ENCODE data around the gene PROSER3.
"Not testable (repeated sequence)": the region's sequence is repeated elsewhere in the genome, so short reads cannot be mapped to it uniquely, and the experiment has no call there.

Gene PROSER3

GRCh38 chr19:35793381-35794165 lies 35.6 kb downstream of the PROSER3 start:
- no peak for DNase-seq

- DNase-seq = not testable (repeated sequence)
These were observed 37.6 kb downstream of the PROSER3 start for GRCh38 chr19:35795564-35795963.

- DNase-seq = no peak
These were observed 38.9 kb downstream of the PROSER3 start for GRCh38 chr19:35796645-35797542.

DNA sequence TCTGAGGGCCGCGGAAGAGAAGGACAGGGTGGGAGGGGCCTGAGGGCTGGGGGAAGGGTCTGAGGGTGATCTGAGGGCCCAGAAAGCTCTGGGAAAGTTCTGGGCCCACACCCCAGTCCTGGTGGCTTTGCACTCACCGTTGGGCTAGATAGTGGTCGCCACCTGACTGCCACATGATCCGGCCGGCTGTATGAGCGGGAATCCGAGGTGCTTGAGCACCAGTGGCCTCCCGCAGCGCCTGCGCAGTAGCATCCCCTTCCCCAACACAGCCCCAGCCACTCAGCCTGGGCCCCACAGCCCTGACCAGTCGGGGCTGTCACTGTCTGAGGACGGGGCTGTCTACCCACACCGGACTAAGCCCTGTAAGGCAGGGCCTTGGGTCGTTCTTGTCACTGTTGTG lies 39.7 kb downstream of the PROSER3 start:
- no peak for DNase-seq

DNA sequence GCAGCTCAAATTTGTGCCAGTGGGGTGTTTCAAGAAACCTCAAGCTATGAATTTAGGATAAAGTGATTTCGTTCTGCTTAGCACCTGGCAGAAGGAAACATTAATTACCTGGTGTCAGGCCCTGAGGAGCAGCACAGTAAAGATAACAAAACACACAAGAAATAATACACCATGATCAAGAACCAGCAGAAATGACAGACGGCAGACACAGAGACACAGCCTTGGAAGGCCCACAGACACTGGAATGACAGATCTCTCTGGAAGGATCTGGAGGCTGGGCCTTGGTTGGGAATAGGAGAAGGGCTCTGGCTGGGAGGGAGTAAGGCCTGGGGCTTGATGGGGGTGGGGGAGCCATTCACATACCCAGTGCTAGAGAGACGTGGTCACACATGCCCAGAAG lies 43.9 kb downstream of the PROSER3 start:
- no peak for DNase-seq

- no peak for DNase-seq
These were observed 47.6 kb downstream of the PROSER3 start for GRCh38 chr19:35805526-35806102.

DNA sequence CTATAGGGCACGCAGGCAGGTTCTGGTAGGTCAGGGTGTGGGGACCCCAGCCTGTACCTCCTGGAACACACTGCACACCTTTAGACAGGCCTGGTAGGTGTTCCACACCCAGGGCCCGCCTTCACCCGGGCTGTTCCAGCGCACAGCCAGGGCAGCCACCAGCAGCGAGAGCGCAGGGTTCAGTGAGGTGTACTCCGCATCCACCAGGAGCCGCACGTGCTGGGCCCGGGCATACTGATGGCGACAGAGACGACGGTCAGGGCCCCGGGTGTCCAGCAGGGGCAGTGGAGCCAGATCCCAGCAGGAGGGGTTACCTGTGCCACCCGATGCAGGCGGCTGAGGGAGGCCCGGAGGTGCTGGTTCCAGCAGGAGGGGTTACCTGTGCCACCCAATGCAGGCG lies 48.6 kb downstream of the PROSER3 start:
- DNase-seq = no peak

GRCh38 chr19:35807633-35808032 lies 49.7 kb downstream of the PROSER3 start:
- DNase-seq = no peak

DNA sequence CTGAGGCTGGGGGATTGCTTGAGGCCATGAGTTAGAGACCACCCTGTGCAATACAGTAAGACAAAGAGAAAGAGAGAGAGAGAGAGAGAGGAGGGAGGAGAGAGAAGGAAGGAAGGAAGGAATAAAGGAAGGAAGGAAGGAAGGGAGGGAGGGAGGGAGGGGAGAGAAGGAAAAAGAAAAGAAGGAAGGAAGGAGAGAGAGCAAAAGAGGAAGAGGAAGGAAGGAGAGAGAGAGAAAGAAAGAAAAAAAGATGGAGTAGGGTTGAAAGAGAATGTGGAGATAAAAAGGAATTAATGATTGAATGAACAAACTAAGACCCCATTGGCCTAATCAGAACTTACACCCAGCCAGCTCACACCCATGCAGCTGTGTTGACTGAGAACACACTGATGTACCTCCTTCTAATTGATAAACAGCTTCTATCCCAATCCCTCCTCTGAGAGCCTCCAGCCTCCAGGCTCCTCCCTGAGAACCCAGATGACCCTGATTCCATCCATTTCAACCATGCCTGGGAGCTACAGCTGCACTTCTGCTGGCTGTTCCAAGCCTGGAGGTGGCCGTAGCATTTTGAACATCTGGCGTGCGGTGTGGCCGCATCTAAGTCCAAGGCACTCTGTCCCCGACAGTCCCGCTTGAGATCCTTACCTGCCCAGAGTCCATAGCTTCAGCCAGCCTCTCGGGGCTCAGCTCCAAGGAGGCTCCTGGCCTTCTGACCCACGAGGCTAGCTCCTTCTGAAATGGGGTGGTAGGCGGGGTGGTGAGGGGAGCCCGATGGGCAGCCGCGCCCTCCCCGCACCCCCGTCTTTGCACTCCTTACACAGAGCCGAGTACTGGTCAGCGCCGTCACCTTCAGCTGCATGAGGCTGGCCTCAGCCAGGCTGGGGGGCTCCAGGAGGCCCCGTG lies 53.6 kb downstream of the PROSER3 start:
- DNase-seq = no peak

DNA sequence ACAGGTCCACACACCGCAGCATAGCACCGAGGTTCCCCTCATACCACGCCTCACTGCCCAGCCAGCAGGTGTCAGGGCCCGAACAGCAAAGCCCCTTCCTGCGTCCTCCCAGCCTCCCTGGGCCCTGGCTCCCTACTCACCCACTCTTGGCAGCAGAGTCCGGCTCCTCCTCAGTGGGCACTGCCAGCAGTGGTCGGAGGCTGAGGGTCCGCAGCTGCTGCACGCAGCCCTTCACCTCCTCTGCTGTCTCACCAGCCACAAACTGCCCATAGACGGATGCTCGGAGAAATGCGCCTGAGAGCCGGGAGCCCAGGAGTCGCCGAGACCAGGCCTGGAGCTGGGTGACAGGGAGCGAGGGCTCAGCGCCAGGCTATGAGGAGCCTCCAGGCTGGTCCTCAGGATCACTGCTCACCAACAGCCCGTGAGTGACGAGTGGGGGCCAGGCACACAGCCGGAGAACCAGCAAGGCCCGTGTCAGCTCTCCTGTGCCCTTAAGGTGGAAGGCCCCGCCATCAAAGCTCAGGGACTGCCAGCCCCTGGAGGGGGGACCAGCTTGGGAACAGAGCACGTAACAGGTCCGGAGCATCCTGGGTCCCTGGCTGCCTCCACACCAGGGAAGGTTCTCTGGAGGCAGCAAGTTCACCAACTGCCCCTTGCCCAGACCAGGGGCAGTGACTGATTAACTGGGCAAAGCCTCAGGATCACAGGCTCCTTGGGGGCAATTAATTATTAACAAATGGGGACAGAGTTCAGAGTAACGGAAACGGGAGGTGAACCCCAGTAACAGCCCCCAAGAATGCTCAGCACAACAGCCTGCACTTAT lies 54.5 kb downstream of the PROSER3 start, which contains the start of gene PRODH2:
Gene PRODH2 (minus strand): TSS at position 626 of the 823 bp plus-strand sequence. CDS start 40 bp downstream, at position 586.
- no peak for DNase-seq

DNA sequence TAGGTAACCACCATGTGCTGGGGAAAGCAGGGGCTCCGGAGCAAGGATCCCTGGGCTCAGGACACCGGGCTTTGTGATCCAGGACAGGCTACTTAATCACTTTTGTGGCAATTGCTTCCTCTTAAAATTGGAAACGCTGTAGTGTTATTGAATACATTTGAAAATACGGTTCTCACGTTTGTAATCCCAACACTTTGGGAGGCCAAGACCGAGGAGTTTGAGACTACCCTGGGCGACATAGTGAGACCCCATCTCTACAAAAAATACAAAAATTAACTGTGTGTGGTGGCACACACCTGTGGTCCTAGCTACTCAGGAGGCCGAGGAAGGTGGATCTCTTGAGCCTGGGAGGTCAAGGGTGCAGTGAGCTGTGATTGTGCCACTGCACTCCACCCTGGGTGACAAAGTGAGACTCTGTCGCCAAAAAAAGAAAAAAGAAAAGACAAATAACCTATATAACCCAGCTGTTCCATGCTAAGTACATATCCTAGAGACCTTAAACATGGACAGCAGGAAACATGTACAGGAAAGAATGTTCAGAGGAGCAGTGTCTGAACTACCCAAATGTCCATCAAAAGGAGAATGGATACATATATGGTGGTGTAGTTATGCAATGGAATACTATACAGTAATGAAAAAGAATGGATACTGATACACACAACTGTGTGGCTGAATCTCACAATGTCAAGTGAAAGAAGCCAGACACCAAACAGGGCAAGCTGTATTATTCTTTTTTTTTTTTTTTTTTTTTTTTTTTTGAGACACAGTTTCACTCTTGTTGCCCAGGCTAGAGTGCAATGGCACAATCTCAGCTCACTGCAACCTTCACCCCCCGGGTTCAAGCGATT lies 55.3 kb downstream of the PROSER3 start:
- no peak for DNase-seq

DNA sequence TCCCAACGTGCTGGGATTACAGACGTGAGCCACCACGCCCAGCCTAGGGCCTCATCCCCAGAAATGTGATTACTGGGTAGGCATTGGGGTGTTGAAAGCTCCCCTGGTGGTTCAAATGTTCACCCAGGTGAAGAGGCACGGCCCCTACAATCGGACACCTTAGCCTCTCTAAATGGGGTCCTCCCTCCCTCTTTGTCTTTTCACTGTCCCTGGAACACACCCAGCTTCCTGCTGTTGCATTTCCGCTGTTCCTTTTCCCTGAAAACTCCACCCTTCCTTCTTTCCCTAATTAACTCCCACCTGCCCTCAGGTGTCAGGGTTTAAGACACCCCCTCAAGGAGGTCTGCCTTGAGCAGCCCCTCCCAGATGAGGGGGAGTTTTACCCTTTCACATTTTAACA lies 58.3 kb downstream of the PROSER3 start:
- no peak for DNase-seq

DNA sequence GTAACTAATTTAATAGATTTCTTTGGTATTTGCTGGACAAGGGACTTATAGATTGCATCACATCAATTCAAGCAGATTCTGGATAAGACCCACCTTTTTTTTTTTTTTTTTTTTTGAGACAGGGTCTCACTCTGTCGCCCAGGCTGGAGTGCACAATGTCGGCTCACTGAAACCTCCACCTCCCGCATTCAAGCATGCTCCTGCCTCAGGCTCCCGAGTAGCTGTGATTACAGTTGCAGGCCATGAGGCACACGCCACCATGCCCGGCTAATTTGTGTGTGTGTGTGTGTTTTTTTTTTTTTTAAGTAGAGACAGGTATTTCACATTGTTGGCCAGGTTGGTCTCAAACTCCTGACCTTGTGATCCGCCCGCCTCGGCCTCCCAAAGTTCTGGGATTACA lies 58.9 kb downstream of the PROSER3 start:
- DNase-seq = no peak

DNA sequence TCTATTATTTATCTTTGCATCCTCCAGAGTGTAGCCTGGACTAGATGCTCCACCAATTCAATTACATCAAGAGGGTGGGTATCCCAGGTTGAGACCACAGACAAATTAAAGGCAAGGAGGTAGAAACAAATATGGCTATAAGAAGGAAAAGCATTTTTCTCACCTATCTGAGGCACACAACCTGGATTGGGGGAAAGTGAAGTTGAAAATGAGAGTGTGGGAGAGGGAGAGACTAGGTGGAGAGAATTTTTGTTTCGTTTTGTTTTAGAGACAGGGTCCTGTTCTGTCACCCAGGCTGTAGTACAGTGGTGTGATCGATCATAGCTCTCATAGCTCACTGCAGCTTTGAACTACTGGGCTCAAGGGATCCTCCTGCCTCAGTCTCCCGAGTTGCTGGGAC lies 60.5 kb downstream of the PROSER3 start:
- no peak for DNase-seq
